Lower lobe of right lung (tissue), 2 donors: ENCODE results near the gene SRGAP2C. TPM values are rescaled to one million over a fixed set of nuclear protein-coding genes. Genes with fewer than 3 reads are reported as not detected.
A peak's percentile ranks its signal among the peaks of the same experiment; 100 is the strongest.
"Not testable (repeated sequence)": the region's sequence is repeated elsewhere in the genome, so short reads cannot be mapped to it uniquely, and the experiment has no call there.

ENCODE experiments used
- ATAC-seq, 2 donors: fragments of 200-7000 bp; cut with Tn5 transposase; one replicate each; pipeline ENCODE4 v1.9.1; 2020 to 2022; ENCODE audit warnings: mild to moderate bottlenecking in 2 of 2, moderate library complexity in 2 of 2
- DNase-seq: peaks from one replicate; pipeline ENCODE4 v3.0.0-alpha.2; 2020
- H3K27ac ChIP-seq: fragments of 200-600 bp; one replicate; pipeline ENCODE4 v1.8.0; 2022
- H3K27me3 ChIP-seq: fragments of 200-600 bp; one replicate; pipeline ENCODE4 v1.8.0; 2022; ENCODE audit warnings: low read depth
- H3K36me3 ChIP-seq: fragments of 200-600 bp; one replicate; pipeline ENCODE4 v1.8.0; 2022; ENCODE audit warnings: mild to moderate bottlenecking
- H3K4me1 ChIP-seq: fragments of 200-600 bp; one replicate; pipeline ENCODE4 v1.8.0; 2022
- H3K4me3 ChIP-seq: fragments of 200-600 bp; one replicate; pipeline ENCODE4 v1.8.0; 2022; ENCODE audit warnings: mild to moderate bottlenecking
- H3K9me3 ChIP-seq: fragments of 200-600 bp; one replicate; pipeline ENCODE4 v1.8.0; 2022
- intact Hi-C: fragments of 100-400 bp; cut with DNase I; formaldehyde crosslinking; loops from one replicate; pipeline ENCODE4 v1.11.0; 2022
- total RNA-seq: library from RNA; stranded (reverse); fragmentation: NEBNext Ultra II Directional; extraction: Animal tissue kit (Norgen Biotek cat#: 25700); gene quantifications from one replicate; pipeline ENCODE4 v1.2.1, GENCODE V29; 2021
- donor health status: DM: no; HTN: yes; CAD: no; lungs with severe emphysema.

Gene SRGAP2C
- total RNA-seq, 1 donor from 2014 or later: 33.9 TPM

DNA sequence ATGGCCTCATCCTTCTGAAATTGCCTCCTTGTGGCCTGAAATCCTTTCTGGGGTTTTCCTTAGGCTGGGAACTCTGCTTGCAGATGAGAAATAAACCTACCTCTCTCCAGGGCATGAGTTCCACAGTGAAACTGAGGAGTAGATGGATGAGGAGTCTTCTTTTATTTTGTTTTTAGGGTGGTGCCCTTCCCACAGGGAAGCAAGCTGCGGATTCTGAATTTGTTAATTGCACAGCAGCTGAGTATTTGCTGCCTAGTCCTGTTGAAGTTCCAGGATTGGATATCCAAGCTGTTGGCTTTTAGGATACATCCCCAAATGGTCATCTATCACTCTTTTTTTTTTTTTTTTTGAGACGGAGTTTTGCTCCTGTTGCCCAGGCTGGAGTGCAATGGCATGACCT, 73.4 kb downstream of the SRGAP2C start:
- H3K27me3 ChIP-seq, H3K4me1 ChIP-seq, ATAC-seq, DNase-seq, H3K36me3 ChIP-seq, intact Hi-C loops, H3K4me3 ChIP-seq, H3K9me3 ChIP-seq, H3K27ac ChIP-seq: not testable (repeated sequence)

- peak; percentile 75 to 83 for ATAC-seq
- H3K27me3 ChIP-seq, H3K4me1 ChIP-seq, H3K4me3 ChIP-seq, intact Hi-C loops, H3K9me3 ChIP-seq, H3K36me3 ChIP-seq, H3K27ac ChIP-seq, DNase-seq: not testable (repeated sequence)
These were observed 75.4 kb downstream of the SRGAP2C start for GRCh38 chr1:121260205-121260604.

- H3K9me3 ChIP-seq, H3K4me1 ChIP-seq, H3K27ac ChIP-seq, intact Hi-C loops, H3K36me3 ChIP-seq, H3K27me3 ChIP-seq, H3K4me3 ChIP-seq, DNase-seq: not testable (repeated sequence)
- ATAC-seq: peak; percentile 53 to 75
These were observed 77.4 kb downstream of the SRGAP2C start for GRCh38 chr1:121262163-121262562.

- intact Hi-C loops, H3K4me3 ChIP-seq, H3K36me3 ChIP-seq, H3K27me3 ChIP-seq, H3K9me3 ChIP-seq, DNase-seq, H3K4me1 ChIP-seq, H3K27ac ChIP-seq: not testable (repeated sequence)
- ATAC-seq: peak; percentile 38 to 48
These were observed 79.0 kb downstream of the SRGAP2C start for GRCh38 chr1:121263789-121264244.

DNA sequence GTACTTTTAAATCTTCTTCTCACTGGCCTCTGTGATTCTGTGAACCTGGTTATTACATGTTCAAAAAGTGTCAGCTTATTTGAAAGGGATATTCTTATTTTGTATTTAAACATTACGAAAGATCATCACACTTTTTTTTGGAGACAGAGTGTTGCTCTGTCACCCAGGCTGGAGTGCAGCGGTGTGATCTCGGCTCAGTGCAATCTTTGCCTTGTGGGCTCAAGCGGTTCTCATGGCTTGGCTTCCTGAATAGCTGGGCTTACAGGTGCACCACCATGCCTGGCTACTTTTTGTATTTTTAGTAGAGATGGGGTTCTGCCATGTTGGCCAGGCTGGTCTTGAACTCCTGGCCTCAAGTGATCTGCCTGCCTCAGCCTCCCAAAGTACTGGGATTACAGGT, 82.3 kb downstream of the SRGAP2C start:
- intact Hi-C loops, ATAC-seq, H3K27me3 ChIP-seq: not testable (repeated sequence)

DNA sequence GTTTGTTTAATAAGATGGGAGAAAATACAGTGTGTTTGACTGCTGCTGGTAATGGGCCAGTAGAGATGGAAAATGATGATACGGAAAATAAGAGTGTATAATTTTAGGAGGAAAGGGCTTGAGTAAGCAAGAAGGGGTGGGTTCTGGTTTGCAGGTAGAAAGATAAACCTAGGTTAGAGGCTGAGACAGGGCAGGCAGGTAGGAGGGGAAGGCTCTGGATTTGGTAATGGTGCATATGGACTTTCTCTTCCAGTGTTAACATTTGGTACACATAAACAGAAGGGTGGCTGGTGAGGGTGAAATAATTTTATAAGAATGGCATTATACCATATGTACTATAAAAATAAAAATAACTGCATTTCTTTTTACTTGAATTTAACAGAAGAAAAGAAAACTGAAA, 84.5 kb downstream of the SRGAP2C start:
- H3K4me3 ChIP-seq, H3K4me1 ChIP-seq, H3K36me3 ChIP-seq, H3K27me3 ChIP-seq, H3K27ac ChIP-seq, DNase-seq, H3K9me3 ChIP-seq, intact Hi-C loops, ATAC-seq: not testable (repeated sequence)

More for the DNA sequence above, 82.3 kb downstream of the SRGAP2C start:
- not testable (repeated sequence) for DNase-seq, H3K4me3 ChIP-seq, H3K9me3 ChIP-seq, H3K4me1 ChIP-seq, H3K27ac ChIP-seq, H3K36me3 ChIP-seq

DNA sequence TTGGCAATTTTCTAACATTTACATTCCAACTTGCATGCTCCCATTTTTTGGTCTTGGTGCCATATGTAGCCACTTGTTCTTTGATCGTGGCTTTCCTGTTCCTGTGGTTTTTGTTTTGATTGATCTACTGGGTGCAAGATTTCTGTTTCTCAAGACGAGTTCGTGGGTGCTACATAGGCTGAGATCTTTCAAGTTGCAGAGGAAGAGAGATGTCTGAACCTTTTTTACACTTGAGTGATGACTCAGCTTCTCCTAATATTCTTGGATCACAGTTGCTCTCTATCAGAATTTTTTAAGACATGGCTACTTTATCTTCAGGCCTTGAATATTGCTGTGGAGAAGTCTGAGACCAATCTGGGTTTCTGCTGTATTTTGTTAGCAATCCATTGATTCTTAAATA, 85.2 kb downstream of the SRGAP2C start:
- H3K27ac ChIP-seq, intact Hi-C loops, DNase-seq, H3K4me1 ChIP-seq, H3K36me3 ChIP-seq, H3K27me3 ChIP-seq, H3K4me3 ChIP-seq, H3K9me3 ChIP-seq: not testable (repeated sequence)
- ATAC-seq: peak; percentile 51 to 76

- DNase-seq, H3K27me3 ChIP-seq, H3K4me3 ChIP-seq, H3K27ac ChIP-seq, H3K9me3 ChIP-seq, H3K36me3 ChIP-seq, intact Hi-C loops, H3K4me1 ChIP-seq: not testable (repeated sequence)
- ATAC-seq: peak; percentile 78 to 91
These were observed 86.5 kb downstream of the SRGAP2C start for GRCh38 chr1:121271143-121271715.

DNA sequence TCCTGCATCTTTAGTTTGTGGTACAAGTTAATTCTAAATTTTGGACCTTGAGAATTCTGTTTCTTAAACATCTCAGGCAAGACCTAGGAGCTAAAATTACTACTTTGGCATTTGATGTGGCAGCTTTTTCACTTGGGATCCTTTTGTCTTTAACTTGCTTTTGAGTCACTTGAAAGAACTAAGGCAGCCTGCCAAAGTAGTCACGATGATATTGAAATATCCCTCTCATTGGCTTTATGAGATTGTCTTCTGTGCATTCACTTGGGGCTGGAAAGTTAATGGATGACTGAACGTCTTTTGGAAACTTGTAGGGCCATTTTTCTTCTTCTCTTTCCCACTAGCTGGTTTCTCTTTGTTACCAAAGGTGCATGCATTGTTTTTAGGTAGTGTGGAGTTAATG, 90.7 kb downstream of the SRGAP2C start:
- DNase-seq, H3K27ac ChIP-seq, ATAC-seq, H3K4me1 ChIP-seq, H3K9me3 ChIP-seq, intact Hi-C loops, H3K27me3 ChIP-seq, H3K4me3 ChIP-seq, H3K36me3 ChIP-seq: not testable (repeated sequence)

GRCh38 chr1:121278202-121278601, 93.4 kb downstream of the SRGAP2C start:
- H3K27ac ChIP-seq, H3K4me1 ChIP-seq, DNase-seq, H3K4me3 ChIP-seq, H3K27me3 ChIP-seq, H3K9me3 ChIP-seq, H3K36me3 ChIP-seq, intact Hi-C loops, ATAC-seq: not testable (repeated sequence)

DNA sequence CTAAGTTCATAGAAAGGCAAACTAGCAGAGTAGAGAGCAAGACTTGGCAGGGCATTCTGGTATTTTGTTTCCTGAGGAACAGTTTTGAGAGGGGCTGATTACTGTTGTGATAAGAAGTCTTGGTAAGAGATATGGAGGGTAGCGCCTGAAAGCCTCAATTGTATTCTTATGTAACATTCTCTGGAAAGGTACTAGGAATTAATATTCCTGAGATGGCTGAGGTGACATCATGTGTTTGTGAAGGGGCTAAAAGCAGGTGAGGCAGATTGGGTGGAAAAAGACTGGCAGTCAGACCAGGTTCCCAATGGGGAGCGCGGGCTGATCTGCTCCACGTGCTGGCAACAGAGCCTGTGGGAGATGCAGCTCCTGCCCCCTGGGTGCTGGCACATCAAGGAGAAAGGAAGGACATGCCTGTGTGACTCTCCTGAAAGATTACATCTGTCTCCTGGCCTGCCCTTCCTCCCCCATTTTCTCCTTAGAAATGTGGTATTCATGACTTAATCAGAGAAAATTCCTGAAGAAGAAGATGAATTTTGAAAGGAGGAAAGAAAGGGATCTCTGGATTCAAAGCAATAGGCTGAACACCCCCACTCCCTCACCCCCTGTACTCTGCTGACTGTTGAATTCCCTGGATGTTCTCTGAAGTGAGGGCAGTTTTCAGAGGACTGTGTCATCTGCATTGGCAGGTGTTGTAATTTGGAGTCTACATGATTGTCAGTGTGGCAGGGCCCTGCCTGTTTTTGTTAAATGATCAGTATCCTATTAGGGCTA, 94.2 kb downstream of the SRGAP2C start:
- peak; percentile 59 to 89 for ATAC-seq

GRCh38 chr1:121279548-121279898, 94.7 kb downstream of the SRGAP2C start:
- intact Hi-C loops, DNase-seq, H3K27me3 ChIP-seq, H3K9me3 ChIP-seq, H3K27ac ChIP-seq, ATAC-seq, H3K4me3 ChIP-seq, H3K4me1 ChIP-seq, H3K36me3 ChIP-seq: not testable (repeated sequence)

More for the DNA sequence above, 94.2 kb downstream of the SRGAP2C start:
- H3K27me3 ChIP-seq, intact Hi-C loops, DNase-seq, H3K4me1 ChIP-seq, H3K36me3 ChIP-seq, H3K27ac ChIP-seq, H3K9me3 ChIP-seq, H3K4me3 ChIP-seq: not testable (repeated sequence)

DNA sequence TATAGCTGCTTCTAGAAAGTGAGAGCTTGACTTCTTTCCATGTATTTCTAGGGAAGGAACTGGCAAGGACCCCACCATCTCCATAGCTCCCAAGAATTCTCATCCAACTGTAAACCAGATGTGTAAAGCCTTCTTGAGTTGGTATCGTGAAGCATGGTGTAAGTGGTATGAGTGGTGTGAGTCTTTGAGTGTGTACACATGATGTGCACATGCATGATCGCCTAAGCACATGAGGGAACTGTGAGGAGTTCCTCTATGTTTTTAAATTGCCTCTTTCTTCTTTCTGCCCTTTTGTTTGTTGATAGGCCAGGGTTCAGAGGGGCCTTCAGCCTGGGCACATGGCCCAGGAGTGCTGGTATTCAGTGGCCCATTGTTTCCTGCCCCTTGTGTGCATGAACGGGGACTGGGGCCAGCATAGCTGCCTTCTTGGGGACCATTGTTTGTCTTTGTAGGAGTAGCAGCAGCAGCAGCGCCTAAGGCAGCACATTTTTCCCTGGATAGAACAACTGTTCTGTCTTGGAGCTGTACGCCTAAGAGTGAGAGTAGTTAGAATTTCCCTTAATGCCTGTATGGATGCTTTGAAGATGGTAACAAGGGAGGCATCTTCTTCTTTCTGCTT, 96.0 kb downstream of the SRGAP2C start:
- H3K4me1 ChIP-seq, ATAC-seq, intact Hi-C loops, H3K27ac ChIP-seq, H3K27me3 ChIP-seq, H3K9me3 ChIP-seq, H3K4me3 ChIP-seq, H3K36me3 ChIP-seq, DNase-seq: not testable (repeated sequence)

DNA sequence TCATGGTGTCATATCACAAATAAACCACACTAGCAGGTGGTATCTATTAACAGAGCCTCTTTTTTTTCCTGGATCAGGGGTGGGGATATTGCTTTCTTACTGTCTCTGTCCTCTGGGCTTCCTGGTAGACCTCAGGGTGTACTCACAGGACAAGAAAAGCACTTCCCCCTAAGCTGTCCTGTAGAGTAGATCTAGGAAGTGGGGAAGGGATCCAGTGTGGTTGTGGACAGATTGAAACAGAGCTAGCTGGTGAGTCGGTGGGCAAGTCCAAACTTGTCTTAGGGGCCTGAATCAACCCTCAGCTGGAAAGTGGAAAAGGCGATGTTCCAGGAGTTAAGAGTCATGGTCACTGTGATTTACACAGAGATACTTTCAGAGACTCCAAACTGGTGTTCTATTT, 96.7 kb downstream of the SRGAP2C start:
- H3K9me3 ChIP-seq, intact Hi-C loops, H3K27ac ChIP-seq, H3K36me3 ChIP-seq, H3K4me3 ChIP-seq, DNase-seq, H3K27me3 ChIP-seq, H3K4me1 ChIP-seq: not testable (repeated sequence)
- ATAC-seq: peak in 1 of 2 donors; percentile 50
